GM13976 (cell line): ENCODE data around the gene BCL2L1.

ENCODE experiments used
- DNase-seq: peaks from one replicate; pipeline ENCODE4 v3.0.0; 2012; ENCODE audit warnings: low spot score
- CTCF ChIP-seq: IDR thresholded peaks from 2 replicates; pipeline ENCODE4 v1.5.1; 2012; ENCODE audit warnings: borderline replicate concordance, mild to moderate bottlenecking; ENCODE audit not compliant: insufficient read depth; ENCODE audit errors: extremely low read depth, missing control alignments, control extremely low read depth
- in situ Hi-C: fragments of 300-500 bp; cut with MboI; formaldehyde crosslinking; loops from one replicate; pipeline ENCODE4 v1.12.0; 2022; ENCODE audit warnings: low sequenced_read_pairs, mixed read lengths, inconsistent platforms; ENCODE audit not compliant: unreplicated experiment

BCL2L1 gene

GRCh38 chr20:31693402-31693801, 29.3 kb downstream of the BCL2L1 start:
- TF ChIP-seq CTCF: no peak
- in situ Hi-C loops: no loop called here
- no peak for DNase-seq

GRCh38 chr20:31691646-31692275, 30.9 kb downstream of the BCL2L1 start:
- in situ Hi-C loops: no loop called here
- TF ChIP-seq CTCF: no peak
- peak; percentile 43 for DNase-seq

GRCh38 chr20:31690124-31690666, 32.5 kb downstream of the BCL2L1 start:
- no peak for TF ChIP-seq CTCF
- in situ Hi-C loops: no loop called here
- no peak for DNase-seq

- TF ChIP-seq CTCF: no peak
- in situ Hi-C loops: no loop called here
- no peak for DNase-seq
Measured at GRCh38 chr20:31689141-31689540, 33.5 kb downstream of the BCL2L1 start.

- in situ Hi-C loops: no loop called here
- TF ChIP-seq CTCF: no peak
Measured at GRCh38 chr20:31687777-31688176, 34.9 kb downstream of the BCL2L1 start.

GRCh38 chr20:31685853-31686643, 36.6 kb downstream of the BCL2L1 start:
- in situ Hi-C loops: no loop called here
- TF ChIP-seq CTCF: no peak
- no peak for DNase-seq

More at GRCh38 chr20:31687777-31688176, 34.9 kb downstream of the BCL2L1 start:
- no peak for DNase-seq
